ENCODE results near the gene CPNE5.

The CPNE5 gene

DNA sequence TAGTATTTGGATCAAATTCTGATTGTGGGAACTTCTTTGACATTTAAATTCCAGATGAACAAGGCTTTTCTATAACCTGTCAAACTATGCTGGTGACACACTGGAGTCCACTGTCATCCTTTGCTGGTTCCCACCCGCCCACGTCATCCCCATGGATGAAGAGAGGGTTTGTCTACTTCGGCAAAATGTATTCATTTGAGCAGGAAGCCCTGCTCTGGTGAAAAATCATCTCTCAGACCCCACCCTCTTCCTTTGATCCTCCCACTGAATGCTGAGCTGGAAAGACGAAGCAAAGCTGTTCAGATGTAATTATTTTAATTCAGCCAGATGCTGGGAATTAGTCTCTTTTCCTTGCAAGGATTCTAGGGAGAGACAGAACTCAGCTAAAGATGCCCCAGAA is 50.5 kb downstream of the CPNE5 start:
- Histone ChIP-seq H3K27ac (ENCODE audit: low read depth, low read length) (no peak overlapping the region), H3K4me1 (ENCODE audit: control insufficient read depth, insufficient read depth, low read length, unreplicated experiment) (peaks cover 4% of the 10 kb centered on the region), H3K27me3 (ENCODE audit: insufficient read depth, low read length) (peaks cover 10% of the 10 kb centered on the region; the same call in 1 of the 2 replicates), H3K36me3 (ENCODE audit: insufficient read depth, low read length) (no peaks in the 10 kb centered on the region), H3K79me2 (ENCODE audit: control insufficient read depth, insufficient read depth, low read length, unreplicated experiment) (no peaks in the 10 kb centered on the region), H3K4me3 (ENCODE audit: low read depth, low read length) (no peak overlapping the region), H2AFZ (ENCODE audit: low read length, unreplicated experiment) (no peak overlapping the region)

- Histone ChIP-seq H3K36me3 (ENCODE audit: insufficient read depth, low read length) (no peaks in the 10 kb centered on the region), H3K27ac (ENCODE audit: low read depth, low read length) (no peak overlapping the region), H2AFZ (ENCODE audit: low read length, unreplicated experiment) (no peak overlapping the region), H3K27me3 (ENCODE audit: insufficient read depth, low read length) (peaks cover 10% of the 10 kb centered on the region; the same call in 1 of the 2 replicates), H3K4me1 (ENCODE audit: control insufficient read depth, insufficient read depth, low read length, unreplicated experiment) (peaks cover 4% of the 10 kb centered on the region), H3K4me3 (ENCODE audit: low read depth, low read length) (no peak overlapping the region), H3K79me2 (ENCODE audit: control insufficient read depth, insufficient read depth, low read length, unreplicated experiment) (no peaks in the 10 kb centered on the region)
Measured at GRCh38 chr6:36788186-36788585, 51.1 kb downstream of the CPNE5 start.

GRCh38 chr6:36787210-36787609 is 52.0 kb downstream of the CPNE5 start:
- H3K4me1 ChIP-seq (ENCODE audit: control insufficient read depth, insufficient read depth, low read length, unreplicated experiment) = peaks cover 4% of the 10 kb centered on the region
- H3K4me3 ChIP-seq (ENCODE audit: low read depth, low read length) = no peak overlapping the region
- no peak overlapping the region for H3K27ac ChIP-seq (ENCODE audit: low read depth, low read length)
- no peaks in the 10 kb centered on the region for H3K36me3 ChIP-seq (ENCODE audit: insufficient read depth, low read length)
- peaks cover 10% of the 10 kb centered on the region; the same call in 1 of the 2 replicates for H3K27me3 ChIP-seq (ENCODE audit: insufficient read depth, low read length)
- H3K79me2 ChIP-seq (ENCODE audit: control insufficient read depth, insufficient read depth, low read length, unreplicated experiment) = no peaks in the 10 kb centered on the region
- H2AFZ ChIP-seq (ENCODE audit: low read length, unreplicated experiment) = no peak overlapping the region

DNA sequence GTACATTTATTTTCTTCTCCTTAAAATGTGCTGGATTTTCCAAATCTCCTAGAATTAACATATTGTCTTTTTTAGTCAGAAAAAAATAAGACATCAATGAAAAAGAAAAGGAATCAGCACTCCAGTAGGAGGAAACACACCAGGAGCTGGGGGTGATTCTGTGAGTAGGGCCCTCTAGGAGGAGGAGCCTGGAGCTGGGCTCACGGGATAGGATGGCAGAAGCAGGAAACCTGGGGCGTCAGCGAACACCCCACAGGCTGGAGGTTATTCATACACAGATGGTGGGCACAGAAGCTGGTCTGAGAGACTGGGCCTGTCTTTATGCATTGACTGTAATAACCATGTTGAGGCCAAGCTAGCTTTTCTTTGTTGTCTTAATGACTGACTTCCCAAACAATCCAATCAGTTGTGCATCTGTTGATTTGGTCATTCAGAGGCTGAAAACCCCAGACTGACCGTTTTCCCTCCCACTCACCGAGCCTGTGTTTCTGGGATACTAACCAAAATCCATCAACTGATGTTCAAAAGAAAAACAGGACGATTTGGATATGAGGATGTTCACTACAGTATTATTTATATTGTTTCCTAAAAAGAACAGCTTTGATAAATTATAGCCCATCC is 53.1 kb downstream of the CPNE5 start:
- Histone ChIP-seq H3K4me1 (ENCODE audit: control insufficient read depth, insufficient read depth, low read length, unreplicated experiment) (peaks cover 4% of the 10 kb centered on the region), H2AFZ (ENCODE audit: low read length, unreplicated experiment) (no peak overlapping the region), H3K36me3 (ENCODE audit: insufficient read depth, low read length) (no peaks in the 10 kb centered on the region), H3K4me3 (ENCODE audit: low read depth, low read length) (no peak overlapping the region), H3K79me2 (ENCODE audit: control insufficient read depth, insufficient read depth, low read length, unreplicated experiment) (no peaks in the 10 kb centered on the region), H3K27ac (ENCODE audit: low read depth, low read length) (no peak overlapping the region), H3K27me3 (ENCODE audit: insufficient read depth, low read length) (peaks cover 10% of the 10 kb centered on the region; the same call in 1 of the 2 replicates)

DNA sequence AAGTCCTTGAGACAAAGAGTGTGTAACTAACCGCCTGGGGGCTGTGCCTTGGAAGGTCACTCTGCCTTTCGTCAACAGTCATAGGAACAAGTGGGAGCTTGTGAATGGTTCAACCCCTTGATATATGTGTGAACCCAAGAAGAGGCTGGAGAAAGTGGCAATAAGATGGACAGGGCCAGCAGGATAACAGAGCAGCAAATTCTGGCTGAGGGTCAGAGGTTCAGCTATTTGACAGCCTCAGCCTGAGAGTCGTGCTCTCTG is 54.9 kb downstream of the CPNE5 start:
- no peak overlapping the region for H3K27ac ChIP-seq (ENCODE audit: low read depth, low read length)
- H3K36me3 ChIP-seq (ENCODE audit: insufficient read depth, low read length) = no peaks in the 10 kb centered on the region
- no peaks in the 10 kb centered on the region for H3K79me2 ChIP-seq (ENCODE audit: control insufficient read depth, insufficient read depth, low read length, unreplicated experiment)
- peaks cover 4% of the 10 kb centered on the region for H3K4me1 ChIP-seq (ENCODE audit: control insufficient read depth, insufficient read depth, low read length, unreplicated experiment)
- H2AFZ ChIP-seq (ENCODE audit: low read length, unreplicated experiment) = no peak overlapping the region
- no peak overlapping the region for H3K4me3 ChIP-seq (ENCODE audit: low read depth, low read length)
- peaks cover 10% of the 10 kb centered on the region; the same call in 1 of the 2 replicates for H3K27me3 ChIP-seq (ENCODE audit: insufficient read depth, low read length)

DNA sequence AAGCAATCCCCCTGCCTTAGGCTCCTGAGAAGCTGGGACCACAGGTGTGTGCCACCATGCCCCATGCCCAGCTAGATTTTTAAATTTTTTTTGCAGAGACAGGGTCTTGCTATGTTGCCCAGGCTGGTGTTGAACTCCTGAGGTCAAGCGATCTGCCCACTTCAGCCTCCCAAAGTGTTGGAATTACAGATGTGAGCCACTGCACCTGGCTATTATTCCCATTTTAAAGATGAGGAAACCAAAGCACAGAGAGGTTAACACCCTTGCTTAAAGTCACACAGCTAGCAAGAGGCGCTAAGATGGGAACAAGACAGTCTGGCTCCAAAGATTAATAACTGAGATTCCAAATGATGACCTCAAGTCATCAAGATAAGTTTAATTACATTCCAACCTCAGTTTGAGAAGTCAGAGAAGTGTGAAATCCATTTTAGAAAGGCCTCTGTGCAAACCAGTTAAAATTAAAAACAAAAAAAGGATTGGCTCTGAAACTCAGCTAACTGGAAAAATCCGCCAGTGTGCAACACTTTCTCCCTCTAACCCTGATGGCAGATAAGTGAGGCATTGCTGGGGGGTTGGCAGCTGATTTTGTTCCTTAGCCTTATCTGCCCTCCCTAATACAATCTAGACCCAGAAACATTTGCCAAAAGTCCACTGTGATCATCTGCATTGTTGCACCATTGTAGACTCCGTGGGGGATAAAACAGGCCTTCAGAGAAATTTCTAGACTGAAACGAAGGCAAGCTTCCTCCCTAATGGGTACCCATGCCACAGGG is 55.5 kb downstream of the CPNE5 start:
- no peak overlapping the region for H2AFZ ChIP-seq (ENCODE audit: low read length, unreplicated experiment)
- H3K27me3 ChIP-seq (ENCODE audit: insufficient read depth, low read length) = peaks cover 7% of the 10 kb centered on the region; the same call in 1 of the 2 replicates
- H3K4me3 ChIP-seq (ENCODE audit: low read depth, low read length) = no peak overlapping the region
- H3K4me1 ChIP-seq (ENCODE audit: control insufficient read depth, insufficient read depth, low read length, unreplicated experiment) = peaks cover 2% of the 10 kb centered on the region
- H3K79me2 ChIP-seq (ENCODE audit: control insufficient read depth, insufficient read depth, low read length, unreplicated experiment) = no peaks in the 10 kb centered on the region
- no peak overlapping the region for H3K27ac ChIP-seq (ENCODE audit: low read depth, low read length)
- no peaks in the 10 kb centered on the region for H3K36me3 ChIP-seq (ENCODE audit: insufficient read depth, low read length)

GRCh38 chr6:36781669-36782068 is 57.6 kb downstream of the CPNE5 start:
- no peak overlapping the region for H3K27ac ChIP-seq (ENCODE audit: low read depth, low read length)

DNA sequence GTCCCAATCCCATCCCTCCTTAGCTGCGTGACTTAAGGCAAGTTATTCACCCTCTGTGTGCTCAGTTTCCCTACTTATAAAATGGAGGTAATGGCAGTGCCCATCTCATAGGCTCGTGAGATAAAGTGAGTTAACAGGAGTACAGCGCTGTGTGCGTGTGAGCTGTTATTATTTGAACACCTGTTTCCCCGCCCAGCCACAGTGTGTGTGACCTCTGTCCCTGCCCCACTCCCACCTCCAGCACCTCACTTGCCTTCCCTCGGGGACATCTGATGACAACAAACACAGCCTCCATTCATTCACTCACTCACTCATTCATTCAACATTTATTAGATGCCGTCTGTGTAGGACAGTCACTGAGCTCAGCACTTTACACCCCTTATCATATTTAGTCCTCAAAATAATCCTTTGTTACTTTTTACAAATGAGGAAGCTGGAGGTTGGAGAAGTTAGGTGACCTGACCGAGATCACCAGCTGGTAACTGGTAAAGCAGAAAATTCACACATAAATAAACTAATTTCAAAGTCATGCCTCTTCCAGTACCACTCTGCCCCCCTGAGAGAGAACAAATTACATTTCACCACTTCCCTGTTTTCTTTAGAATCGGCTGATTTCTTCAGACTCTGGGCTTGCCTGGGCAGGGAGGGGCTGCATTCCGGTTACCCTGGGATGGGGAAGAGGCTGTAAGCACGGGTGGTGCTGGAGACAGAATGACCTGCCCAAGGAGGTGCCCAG is 58.6 kb downstream of the CPNE5 start:
- Histone ChIP-seq H3K27ac (ENCODE audit: low read depth, low read length) (no peak overlapping the region), H3K27me3 (ENCODE audit: insufficient read depth, low read length) (peaks cover 3% of the 10 kb centered on the region; the same call in 1 of the 2 replicates), H2AFZ (ENCODE audit: low read length, unreplicated experiment) (no peak overlapping the region), H3K4me3 (ENCODE audit: low read depth, low read length) (no peak overlapping the region), H3K36me3 (ENCODE audit: insufficient read depth, low read length) (no peaks in the 10 kb centered on the region), H3K4me1 (ENCODE audit: control insufficient read depth, insufficient read depth, low read length, unreplicated experiment) (no peaks in the 10 kb centered on the region), H3K79me2 (ENCODE audit: control insufficient read depth, insufficient read depth, low read length, unreplicated experiment) (no peaks in the 10 kb centered on the region)

More at GRCh38 chr6:36781669-36782068, 57.6 kb downstream of the CPNE5 start:
- Histone ChIP-seq H3K27me3 (ENCODE audit: insufficient read depth, low read length) (peaks cover 3% of the 10 kb centered on the region; the same call in 1 of the 2 replicates), H3K36me3 (ENCODE audit: insufficient read depth, low read length) (no peaks in the 10 kb centered on the region), H2AFZ (ENCODE audit: low read length, unreplicated experiment) (no peak overlapping the region), H3K79me2 (ENCODE audit: control insufficient read depth, insufficient read depth, low read length, unreplicated experiment) (no peaks in the 10 kb centered on the region), H3K4me3 (ENCODE audit: low read depth, low read length) (no peak overlapping the region), H3K4me1 (ENCODE audit: control insufficient read depth, insufficient read depth, low read length, unreplicated experiment) (no peaks in the 10 kb centered on the region)

GRCh38 chr6:36779227-36779626 is 60.0 kb downstream of the CPNE5 start:
- no peaks in the 10 kb centered on the region for H3K79me2 ChIP-seq (ENCODE audit: control insufficient read depth, insufficient read depth, low read length, unreplicated experiment)
- H3K27ac ChIP-seq (ENCODE audit: low read depth, low read length) = no peak overlapping the region
- H3K4me3 ChIP-seq (ENCODE audit: low read depth, low read length) = no peak overlapping the region
- no peaks in the 10 kb centered on the region for H3K36me3 ChIP-seq (ENCODE audit: insufficient read depth, low read length)
- no peaks in the 10 kb centered on the region for H3K4me1 ChIP-seq (ENCODE audit: control insufficient read depth, insufficient read depth, low read length, unreplicated experiment)
- peaks cover 3% of the 10 kb centered on the region; the same call in 1 of the 2 replicates for H3K27me3 ChIP-seq (ENCODE audit: insufficient read depth, low read length)
- H2AFZ ChIP-seq (ENCODE audit: low read length, unreplicated experiment) = no peak overlapping the region

- peaks cover 3% of the 10 kb centered on the region; the same call in 1 of the 2 replicates for H3K27me3 ChIP-seq (ENCODE audit: insufficient read depth, low read length)
- H3K4me1 ChIP-seq (ENCODE audit: control insufficient read depth, insufficient read depth, low read length, unreplicated experiment) = no peaks in the 10 kb centered on the region
- H3K4me3 ChIP-seq (ENCODE audit: low read depth, low read length) = no peak overlapping the region
Measured at GRCh38 chr6:36777801-36778200, 61.4 kb downstream of the CPNE5 start.

More at GRCh38 chr6:36777801-36778200, 61.4 kb downstream of the CPNE5 start:
- H3K36me3 ChIP-seq (ENCODE audit: insufficient read depth, low read length) = no peaks in the 10 kb centered on the region
- no peaks in the 10 kb centered on the region for H3K79me2 ChIP-seq (ENCODE audit: control insufficient read depth, insufficient read depth, low read length, unreplicated experiment)
- no peak overlapping the region for H2AFZ ChIP-seq (ENCODE audit: low read length, unreplicated experiment)
- no peak overlapping the region for H3K27ac ChIP-seq (ENCODE audit: low read depth, low read length)

Data from ACC112 (cell line).